HCT116 (cell line): ENCODE results near the gene URI1. TPM values are rescaled to one million over a fixed set of nuclear protein-coding genes. Genes with fewer than 3 reads are reported as not detected.

Experiments
- ATAC-seq: fragments of 200-7000 bp; cut with Tn5 transposase; 2 replicates; pipeline ENCODE4 v1.9.1; 2020; ENCODE audit warnings: mild to moderate bottlenecking, moderate library complexity
- BruUV-seq: library from RNA; stranded (reverse); fragments of 400-500 nt; replicated peaks from 2 replicates; lab custom pipeline; 2021; lab: Mats Ljungman, UMichigan
- CTCF ChIA-PET: fragments of 300-600 bp; sonication (Branson Sonifier 250); formaldehyde crosslinking; loops from one replicate; lab custom pipeline; 2021; ENCODE audit warnings: antibody characterized with exemption; lab: Charles Lee
- POLR2A ChIA-PET: fragments of 300-600, 350-600 bp; sonication (Branson Sonifier 250); formaldehyde crosslinking; loops from one replicate; lab custom pipeline; 2021; ENCODE audit warnings: antibody characterized with exemption; lab: Charles Lee
- RAD21 ChIA-PET, 2 experiments: fragments of 300-600 bp; sonication (Branson Sonifier 250); formaldehyde crosslinking; loops; one replicate each; lab custom pipeline; 2023; ENCODE audit warnings: low total read pairs in 2 of 2; ENCODE audit not compliant: uncharacterized antibody in 2 of 2, unreplicated experiment in 2 of 2, low non-redundant PET in 1 of 2; lab: Charles Lee
- DNase-seq: peaks from one replicate; pipeline ENCODE4 v3.0.0-alpha.2; 2010; ENCODE audit warnings: low read depth, low spot score
- H2AFZ ChIP-seq: fragments of 200-600 bp; shearing (Covaris generic), sonication (generic); 2 replicates; pipeline ENCODE4 v1.6.1; 2017; ENCODE audit warnings: low read depth, mixed run types, mixed read lengths, antibody characterized with exemption, low read length; ENCODE audit not compliant: poor library complexity, severe bottlenecking
- H3K27ac ChIP-seq: 2 replicates; pipeline ENCODE4 v1.5.1; 2012; ENCODE audit warnings: low read depth, low read length
- H3K27me3 ChIP-seq: fragments of 200-600 bp; sonication (generic); 2 replicates; pipeline ENCODE4 v1.6.1; 2016; ENCODE audit warnings: mixed run types, low read length, mixed read lengths; ENCODE audit not compliant: insufficient read depth
- H3K36me3 ChIP-seq, 2 experiments: fragments of 200-500 bp in 1 of 2; fragments of 200-600 bp in 1 of 2; sonication (Bioruptor generic) in 1 of 2; sonication (generic) in 1 of 2; 2 replicates each; pipeline versions ENCODE4 v1.5.1 to v1.6.1; 2014 to 2016; ENCODE audit warnings: low read length in 2 of 2, inconsistent platforms in 1 of 2, mixed read lengths in 1 of 2, mixed run types in 1 of 2; ENCODE audit not compliant: insufficient read depth in 2 of 2, control insufficient read depth in 1 of 2
- H3K4me1 ChIP-seq, 2 experiments: fragments of 200-600 bp in 1 of 2; sonication (generic) in 1 of 2; 2 replicates each; pipeline versions ENCODE4 v1.5.1 to v1.6.1; 2012 to 2017; ENCODE audit warnings: low read length in 2 of 2, inconsistent platforms in 1 of 2, mild to moderate bottlenecking in 1 of 2, mixed read lengths in 1 of 2, mixed run types in 1 of 2, moderate library complexity in 1 of 2; ENCODE audit not compliant: insufficient read depth in 2 of 2, control insufficient read depth in 1 of 2
- H3K4me2 ChIP-seq: fragments of 200-600 bp; sonication (generic); 2 replicates; pipeline ENCODE4 v1.6.1; 2017; ENCODE audit warnings: mixed run types, low read length, mixed read lengths
- H3K4me3 ChIP-seq, 2 experiments: fragments of 200-600 bp in 1 of 2; sonication (generic) in 1 of 2; replicated peaks in 1 of 2; 2 replicates each; pipeline ENCODE4 v1.5.1; 2011 to 2016; ENCODE audit warnings: low read length in 2 of 2, control low read depth in 1 of 2, low read depth in 1 of 2, mild to moderate bottlenecking in 1 of 2, mixed read lengths in 1 of 2, mixed run types in 1 of 2
- H3K79me2 ChIP-seq: fragments of 200-600 bp; sonication (generic); 2 replicates; pipeline ENCODE4 v1.6.1; 2017; ENCODE audit warnings: mild to moderate bottlenecking, mixed run types, low read length, moderate library complexity, mixed read lengths; ENCODE audit not compliant: insufficient read depth
- H3K9ac ChIP-seq: fragments of 200-600 bp; sonication (generic); 2 replicates; pipeline ENCODE4 v1.6.1; 2016; ENCODE audit warnings: low read length, mixed read lengths
- H3K9me2 ChIP-seq: fragments of 200-600 bp; sonication (generic), shearing (Covaris generic); 2 replicates; pipeline ENCODE4 v1.6.1; 2017; ENCODE audit warnings: mixed run types, mild to moderate bottlenecking, moderate library complexity; ENCODE audit not compliant: insufficient read depth
- H3K9me3 ChIP-seq, 2 experiments: fragments of 200-500 bp in 1 of 2; fragments of 200-600 bp in 1 of 2; sonication (Bioruptor generic) in 1 of 2; sonication (generic) in 1 of 2; 2 replicates each; pipeline ENCODE4 v1.6.1; 2014 to 2017; ENCODE audit warnings: low read length in 2 of 2, mixed read lengths in 2 of 2, inconsistent platforms in 1 of 2, low read depth in 1 of 2, mild to moderate bottlenecking in 1 of 2, mixed run types in 1 of 2, moderate library complexity in 1 of 2; ENCODE audit not compliant: control insufficient read depth in 1 of 2, insufficient read depth in 1 of 2
- H4K20me1 ChIP-seq: fragments of 200-600 bp; sonication (generic), shearing (Covaris generic); 2 replicates; pipeline ENCODE4 v1.6.1; 2017; ENCODE audit warnings: mixed run types, mild to moderate bottlenecking, moderate library complexity; ENCODE audit not compliant: insufficient read depth
- ATF3 ChIP-seq: IDR thresholded peaks from 2 replicates; pipeline ENCODE4 v1.6.1; 2012
- CBX3 ChIP-seq: IDR thresholded peaks from 2 replicates; pipeline ENCODE4 v1.6.1; 2012; ENCODE audit warnings: low read depth
- EGR1 ChIP-seq: IDR thresholded peaks from 2 replicates; pipeline ENCODE4 v1.6.1; 2012; ENCODE audit warnings: low read depth
- ELF1 ChIP-seq: IDR thresholded peaks from 2 replicates; pipeline ENCODE4 v1.6.1; 2012; ENCODE audit warnings: low read depth, borderline replicate concordance
- EZH2phosphoT487 ChIP-seq: fragments of 200-600 bp; IDR thresholded peaks from 2 replicates; pipeline ENCODE4 v1.6.1; 2018; ENCODE audit warnings: antibody characterized with exemption, borderline replicate concordance
- MAX ChIP-seq: IDR thresholded peaks from 2 replicates; pipeline ENCODE4 v1.6.1; 2012
- POLR2A ChIP-seq: IDR thresholded peaks from 2 replicates; pipeline ENCODE4 v1.7.0; 2011; ENCODE audit warnings: borderline replicate concordance; ENCODE audit not compliant: insufficient read depth, insufficient read length; ENCODE audit errors: extremely low read depth
- POLR2AphosphoS5 ChIP-seq: IDR thresholded peaks from 2 replicates; pipeline ENCODE4 v1.6.1; 2011; ENCODE audit warnings: mild to moderate bottlenecking, low read depth, low read length, moderate library complexity
- RAD21 ChIP-seq: IDR thresholded peaks from 2 replicates; pipeline ENCODE4 v1.6.1; 2012; ENCODE audit warnings: low read depth, mild to moderate bottlenecking
- REST ChIP-seq: IDR thresholded peaks from 2 replicates; pipeline ENCODE4 v1.6.1; 2012; ENCODE audit warnings: low read depth
- SIN3A ChIP-seq: IDR thresholded peaks from 2 replicates; pipeline ENCODE4 v1.6.1; 2012; ENCODE audit warnings: low read depth
- TCF7L2 ChIP-seq: IDR thresholded peaks from 2 replicates; pipeline ENCODE4 v1.7.0; 2011; ENCODE audit warnings: borderline replicate concordance, inconsistent platforms; ENCODE audit not compliant: insufficient read depth, insufficient read length; ENCODE audit errors: extremely low read depth
- YY1 ChIP-seq: IDR thresholded peaks from 2 replicates; pipeline ENCODE4 v1.6.1; 2011; ENCODE audit warnings: low read length, low read depth, moderate library complexity, mild to moderate bottlenecking; ENCODE audit not compliant: insufficient replicate concordance; ENCODE audit errors: extremely low read depth
- ZBTB33 ChIP-seq: IDR thresholded peaks from 2 replicates; pipeline ENCODE4 v1.6.1; 2011; ENCODE audit warnings: mild to moderate bottlenecking, low read length, moderate library complexity; ENCODE audit not compliant: insufficient replicate concordance; ENCODE audit errors: extremely low read depth
- intact Hi-C: fragments of 100-400 bp; cut with micrococcal nuclease; formaldehyde crosslinking; loops from 2 replicates; pipeline ENCODE4 v1.10.0; 2022
- total RNA-seq: library from RNA; stranded (reverse); gene quantifications from one replicate; pipeline ENCODE4 v1.2.1, GENCODE V29; 2021; ENCODE audit not compliant: unreplicated experiment

Gene URI1
- total RNA-seq, 1 experiment from 2014 or later, result 51.4 TPM

GRCh38 chr19:29904017-29904416 is 38.0 kb upstream of the URI1 start:
- H3K79me2 ChIP-seq, result no peaks in the 10 kb centered on the region
- H4K20me1 ChIP-seq, result no peaks in the 10 kb centered on the region
- no peak overlapping the region for H3K4me3 ChIP-seq
- TF ChIP-seq TCF7L2 (no peak), ATF3 (no peak), CBX3 (no peak), SIN3A (no peak), REST (no peak), YY1 (no peak), POLR2AphosphoS5 (no peak), RAD21 (no peak), POLR2A (no peak), ELF1 (no peak), MAX (no peak), EZH2phosphoT487 (no peak), ZBTB33 (no peak), EGR1 (no peak)
- no peak for ATAC-seq
- DNase-seq, result no peak
- RAD21 ChIA-PET, result no interaction called here
- intact Hi-C loops, result no loop called here
- H3K4me2 ChIP-seq, result no peak overlapping the region
- H3K27me3 ChIP-seq, result no peaks in the 10 kb centered on the region
- H3K9me2 ChIP-seq, result no peaks in the 10 kb centered on the region
- H2AFZ ChIP-seq, result no peak overlapping the region
- H3K27ac ChIP-seq, result no peak overlapping the region
- no peak overlapping the region for H3K9ac ChIP-seq
- no TSS peak for BruUV-seq
- no peaks in the 10 kb centered on the region for H3K4me1 ChIP-seq
- CTCF ChIA-PET, result no interaction called here
- POLR2A ChIA-PET, result no interaction called here
- H3K36me3 ChIP-seq, result no peaks in the 10 kb centered on the region
- no peaks in the 10 kb centered on the region for H3K9me3 ChIP-seq
